HepG2 (cell line): Measurements from ENCODE around the gene NR2C1. TPM values are rescaled to one million over a fixed set of nuclear protein-coding genes. Genes with fewer than 3 reads are reported as not detected.
A peak's percentile ranks its signal among the peaks of the same experiment; 100 is the strongest.

Source experiments
- BHLHE40 ChIP-seq: IDR thresholded peaks from 2 replicates; pipeline ENCODE4 v1.6.1; 2011; ENCODE audit warnings: low read length, improper control_type of control experiment
- DZIP1 ChIP-seq: sonication (generic); formaldehyde crosslinking; IDR thresholded peaks from 2 replicates; pipeline ENCODE4 v1.5.0; 2020; ENCODE audit warnings: mild to moderate bottlenecking, missing genetic modification reagents
- EHMT2 ChIP-seq: fragments of 200-600 bp; sonication (generic); IDR thresholded peaks from 2 replicates; pipeline ENCODE4 v1.7.0; 2017; ENCODE audit warnings: antibody characterized with exemption, low read depth, low read length, borderline replicate concordance
- HNF4A ChIP-seq: sonication (generic); formaldehyde crosslinking; IDR thresholded peaks from 2 replicates; pipeline ENCODE4 v1.4.0; 2020; ENCODE audit warnings: missing genetic modification reagents
- HOXA7 ChIP-seq: sonication (generic); formaldehyde crosslinking; IDR thresholded peaks from 2 replicates; pipeline ENCODE4 v1.8.1; 2022; ENCODE audit warnings: mild to moderate bottlenecking, missing genetic modification reagents, moderate library complexity
- NFIC ChIP-seq: IDR thresholded peaks from 2 replicates; pipeline ENCODE4 v1.6.1; 2012; ENCODE audit warnings: mild to moderate bottlenecking, low read length, inconsistent platforms
- PHF8 ChIP-seq: sonication (generic); formaldehyde crosslinking; IDR thresholded peaks from 2 replicates; pipeline ENCODE4 v1.5.0; 2020; ENCODE audit warnings: missing genetic modification reagents
- TBX2 ChIP-seq: sonication (generic); formaldehyde crosslinking; IDR thresholded peaks from 2 replicates; pipeline ENCODE4 v1.5.0; 2020; ENCODE audit warnings: missing genetic modification reagents, mild to moderate bottlenecking, borderline replicate concordance
- ZGPAT ChIP-seq: IDR thresholded peaks from 2 replicates; pipeline ENCODE4 v1.6.1; 2016; ENCODE audit warnings: mild to moderate bottlenecking
- ZNF251 ChIP-seq: sonication (generic); formaldehyde crosslinking; IDR thresholded peaks from 2 replicates; pipeline ENCODE4 v1.9.0; 2021; ENCODE audit warnings: mild to moderate bottlenecking, missing genetic modification reagents
- ZNF274 ChIP-seq: sonication (generic); formaldehyde crosslinking; IDR thresholded peaks from 2 replicates; pipeline ENCODE4 v1.5.1; 2020; ENCODE audit warnings: mild to moderate bottlenecking, missing genetic modification reagents
- ZNF441 ChIP-seq: sonication (generic); formaldehyde crosslinking; IDR thresholded peaks from 2 replicates; pipeline ENCODE4 v1.7.0; 2021; ENCODE audit warnings: missing genetic modification reagents, borderline replicate concordance
- ZNF558 ChIP-seq: sonication (generic); formaldehyde crosslinking; IDR thresholded peaks from 2 replicates; pipeline ENCODE4 v1.9.0; 2022; ENCODE audit warnings: mild to moderate bottlenecking, missing genetic modification reagents, borderline replicate concordance
- ZNF576 ChIP-seq: sonication (generic); formaldehyde crosslinking; IDR thresholded peaks from 2 replicates; pipeline ENCODE4 v1.4.0; 2020; ENCODE audit warnings: mild to moderate bottlenecking, missing genetic modification reagents
- ZNF614 ChIP-seq: IDR thresholded peaks from 2 replicates; pipeline ENCODE4 v1.6.1; 2018; ENCODE audit warnings: missing biosample characterization, missing genetic modification reagents, inconsistent platforms, borderline replicate concordance
- ZNF83 ChIP-seq: sonication (generic); formaldehyde crosslinking; IDR thresholded peaks from 2 replicates; pipeline ENCODE4 v1.4.0; 2020; ENCODE audit warnings: missing genetic modification reagents, mild to moderate bottlenecking, borderline replicate concordance
- polyA plus RNA-seq, 8 experiments: library from polyadenylated mRNA; depleted of rRNA in 3 of 8; stranded (reverse) in 7 of 8; unstranded in 1 of 8; fragments of >200 nt; fragmentation: Illumina TruSeq in 4 of 8; extraction: Trizol in 4 of 8; gene quantifications; 2 replicates each; pipeline versions ENCODE4 v1.2.1 to v1.2.3, GENCODE V29; 2011 to 2016; ENCODE audit warnings: low read depth in 4 of 8, missing spikeins in 1 of 8, mixed read lengths in 1 of 8; ENCODE audit not compliant: insufficient read depth in 1 of 8
- total RNA-seq, 5 experiments: library from RNA; depleted of rRNA; stranded (reverse); fragments of >200 nt; fragmentation: Illumina TruSeq; extraction: Trizol; gene quantifications; 2 replicates each; pipeline ENCODE4 v1.2.3, GENCODE V29; 2016; ENCODE audit warnings: low read depth in 1 of 5
- TF ChIP-seq, protein P1 (sequence below), 2 experiments: IDR thresholded peaks; 2 replicates each; pipeline ENCODE4 v1.6.1; 2011 to 2012; ENCODE audit warnings: low read length in 2 of 2, borderline replicate concordance in 1 of 2, low read depth in 1 of 2, mild to moderate bottlenecking in 1 of 2, moderate library complexity in 1 of 2

The NR2C1 gene
- total and polyA plus RNA-seq, 2 of the 13 experiments (the other 11 are each of a cell fraction or from before 2014, with no cell fraction given) = 38.0 to 70.8 TPM

DNA sequence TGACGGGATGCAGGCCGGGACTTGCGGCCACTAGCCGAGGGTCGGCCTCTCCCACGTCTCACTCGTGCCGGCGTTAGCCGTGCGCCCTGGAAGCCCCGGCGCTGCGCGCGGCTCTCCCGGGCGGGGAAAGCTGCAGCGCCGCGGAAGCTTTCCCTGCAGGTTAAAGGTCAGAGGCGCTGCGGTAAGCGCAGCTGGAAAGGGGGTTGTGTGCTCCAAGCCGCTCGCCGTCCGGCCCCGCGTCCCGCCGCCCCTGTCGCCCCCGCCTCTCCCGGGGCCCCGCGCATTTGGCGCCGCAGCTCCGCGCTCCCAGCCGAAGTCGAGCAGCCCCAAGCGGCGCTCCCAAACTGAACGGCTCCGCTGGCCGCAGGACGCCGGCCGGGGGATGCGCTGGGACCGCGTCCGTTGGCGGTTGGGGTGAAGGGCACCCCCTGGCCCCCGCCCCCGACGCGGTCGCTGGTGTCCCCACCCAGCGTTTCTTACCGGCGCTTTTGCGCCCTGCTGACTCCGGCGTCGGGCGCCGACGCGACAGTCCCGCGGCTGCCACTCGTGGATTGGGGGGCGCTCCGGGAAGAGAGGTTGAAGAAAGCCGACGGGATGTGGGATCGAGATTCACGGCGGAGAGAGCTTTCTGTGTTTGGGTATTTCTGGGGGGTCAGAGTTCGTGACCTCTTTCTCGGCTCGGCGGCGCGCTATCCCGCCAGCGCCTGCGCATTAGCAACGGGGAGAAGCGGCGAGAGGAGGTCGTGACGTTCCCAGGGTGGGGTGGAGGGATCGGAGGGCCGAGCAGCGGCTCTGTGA lies at the start of gene NR2C1 (continued):
- TF ChIP-seq ZGPAT (CRISPR knock-in tag) (peak; percentile 89; the same call in 1 of the 2 replicates), NFIC (peak; percentile 27; the same call in 1 of the 2 replicates), DZIP1 (0 out of 2 replicates have a peak, but pooled peaks have one; percentile 52), HNF4A (CRISPR knock-in tag) (peak; percentile 21; the same call in 1 of the 2 replicates), ZNF83 (CRISPR knock-in tag) (0 out of 2 replicates have a peak, but pooled peaks have one; percentile 49), ZNF614 (CRISPR knock-in tag) (0 out of 2 replicates have a peak, but pooled peaks have one; percentile 16), ZNF441 (CRISPR knock-in tag) (no peak), ZNF558 (CRISPR knock-in tag) (0 out of 2 replicates have a peak, but pooled peaks have one; percentile 40), HOXA7 (CRISPR knock-in tag) (no peak), PHF8 (CRISPR knock-in tag) (peak; percentile 86), EHMT2 (no peak), ZNF274 (CRISPR knock-in tag) (peak; percentile 16; the same call in 1 of the 2 replicates), BHLHE40 (peak; percentile 39; the same call in 1 of the 2 replicates), ZNF576 (CRISPR knock-in tag) (0 out of 2 replicates have a peak, but pooled peaks have one; percentile 69), ZNF251 (0 out of 2 replicates have a peak, but pooled peaks have one; percentile 63), TBX2 (CRISPR knock-in tag) (peak; percentile 79)
- TF ChIP-seq, protein P1, sequence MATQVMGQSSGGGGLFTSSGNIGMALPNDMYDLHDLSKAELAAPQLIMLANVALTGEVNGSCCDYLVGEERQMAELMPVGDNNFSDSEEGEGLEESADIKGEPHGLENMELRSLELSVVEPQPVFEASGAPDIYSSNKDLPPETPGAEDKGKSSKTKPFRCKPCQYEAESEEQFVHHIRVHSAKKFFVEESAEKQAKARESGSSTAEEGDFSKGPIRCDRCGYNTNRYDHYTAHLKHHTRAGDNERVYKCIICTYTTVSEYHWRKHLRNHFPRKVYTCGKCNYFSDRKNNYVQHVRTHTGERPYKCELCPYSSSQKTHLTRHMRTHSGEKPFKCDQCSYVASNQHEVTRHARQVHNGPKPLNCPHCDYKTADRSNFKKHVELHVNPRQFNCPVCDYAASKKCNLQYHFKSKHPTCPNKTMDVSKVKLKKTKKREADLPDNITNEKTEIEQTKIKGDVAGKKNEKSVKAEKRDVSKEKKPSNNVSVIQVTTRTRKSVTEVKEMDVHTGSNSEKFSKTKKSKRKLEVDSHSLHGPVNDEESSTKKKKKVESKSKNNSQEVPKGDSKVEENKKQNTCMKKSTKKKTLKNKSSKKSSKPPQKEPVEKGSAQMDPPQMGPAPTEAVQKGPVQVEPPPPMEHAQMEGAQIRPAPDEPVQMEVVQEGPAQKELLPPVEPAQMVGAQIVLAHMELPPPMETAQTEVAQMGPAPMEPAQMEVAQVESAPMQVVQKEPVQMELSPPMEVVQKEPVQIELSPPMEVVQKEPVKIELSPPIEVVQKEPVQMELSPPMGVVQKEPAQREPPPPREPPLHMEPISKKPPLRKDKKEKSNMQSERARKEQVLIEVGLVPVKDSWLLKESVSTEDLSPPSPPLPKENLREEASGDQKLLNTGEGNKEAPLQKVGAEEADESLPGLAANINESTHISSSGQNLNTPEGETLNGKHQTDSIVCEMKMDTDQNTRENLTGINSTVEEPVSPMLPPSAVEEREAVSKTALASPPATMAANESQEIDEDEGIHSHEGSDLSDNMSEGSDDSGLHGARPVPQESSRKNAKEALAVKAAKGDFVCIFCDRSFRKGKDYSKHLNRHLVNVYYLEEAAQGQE (IDR thresholded peaks at IDR 0.05; ENCODE audit: borderline replicate concordance in 1 of 2, low read depth in 1 of 2, low read length in 2 of 2) = 0 out of 4 replicates have a peak, but pooled peaks of 1 of the 2 experiments have one; percentile 4
